Bronchial epithelial cell (primary cell): ENCODE results near the gene IFITM5. TPM values are rescaled to one million over a fixed set of nuclear protein-coding genes. Genes with fewer than 3 reads are reported as not detected.

Experiments used
- DNase-seq: peaks from one replicate; pipeline ENCODE4 v3.0.0-alpha.2; 2010; ENCODE audit warnings: low read depth
- FAIRE-seq: peaks from 2 replicates; lab custom pipeline; 2011; peaks lifted over from hg19 to GRCh38; lab: Jason Lieb, UNC
- H3K27me3 ChIP-seq: 2 replicates; pipeline ENCODE4 v1.5.1; 2011; ENCODE audit warnings: low read length; ENCODE audit not compliant: control insufficient read depth, insufficient read depth
- H3K36me3 ChIP-seq: 2 replicates; pipeline ENCODE4 v1.5.1; 2011; ENCODE audit warnings: low read length; ENCODE audit not compliant: control insufficient read depth, insufficient read depth
- H3K4me3 ChIP-seq: 2 replicates; pipeline ENCODE4 v1.5.1; 2011; ENCODE audit warnings: mild to moderate bottlenecking, low read depth, low read length, control low read depth
- CTCF ChIP-seq: IDR thresholded peaks from 2 replicates; pipeline ENCODE4 v1.5.1; 2011; ENCODE audit warnings: mild to moderate bottlenecking, moderate library complexity, low read length, control low read depth, inconsistent platforms; ENCODE audit not compliant: insufficient read depth, severe bottlenecking
- total RNA-seq: library from RNA; depleted of rRNA; stranded (reverse); fragments of >200 nt; gene quantifications from 2 replicates; pipeline ENCODE4 v1.2.1, GENCODE V29; 2014

IFITM5 gene
- total RNA-seq, 1 donor from 2014 or later = not detected

DNA sequence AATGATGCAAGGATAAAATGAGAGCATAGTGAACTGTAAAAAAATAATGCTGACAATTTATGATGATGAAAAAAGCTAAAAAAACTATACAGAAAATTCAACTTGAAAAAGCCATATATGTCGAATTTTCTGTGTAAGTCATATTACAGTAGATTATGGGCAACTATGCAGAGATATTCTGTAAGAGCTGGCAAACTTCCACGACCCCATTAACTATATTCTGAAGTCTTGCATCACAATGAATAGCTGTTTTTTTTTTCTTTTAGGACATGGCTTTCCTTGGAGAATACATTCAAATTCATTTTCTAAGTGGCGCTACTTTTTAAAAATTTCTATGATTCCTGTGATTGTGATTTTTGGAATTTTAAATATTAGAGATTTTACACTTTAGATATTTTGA lies 44.1 kb downstream of the IFITM5 start:
- no peak overlapping the region for H3K4me3 ChIP-seq
- FAIRE-seq (no peak), DNase-seq (no peak)
- H3K36me3 ChIP-seq = peaks cover 15% of the 10 kb centered on the region
- H3K27me3 ChIP-seq = no peaks in the 10 kb centered on the region
- TF ChIP-seq CTCF = no peak

- no peaks in the 10 kb centered on the region for H3K27me3 ChIP-seq
- DNase-seq (no peak), FAIRE-seq (no peak)
- no peak overlapping the region for H3K4me3 ChIP-seq
- TF ChIP-seq CTCF = no peak
- peaks cover 19% of the 10 kb centered on the region for H3K36me3 ChIP-seq
Measured at GRCh38 chr11:253886-254270, 45.4 kb downstream of the IFITM5 start.

- H3K4me3 ChIP-seq = no peak overlapping the region
- TF ChIP-seq CTCF = no peak
- DNase-seq (no peak), FAIRE-seq (peak; percentile 23)
- H3K36me3 ChIP-seq = peaks cover 22% of the 10 kb centered on the region
- H3K27me3 ChIP-seq = no peaks in the 10 kb centered on the region
Measured at GRCh38 chr11:253160-253885, 46.0 kb downstream of the IFITM5 start.

- TF ChIP-seq CTCF = no peak
- H3K4me3 ChIP-seq = no peak overlapping the region
- no peak for FAIRE-seq
- no peak for DNase-seq
- H3K27me3 ChIP-seq = no peaks in the 10 kb centered on the region
- peaks cover 22% of the 10 kb centered on the region for H3K36me3 ChIP-seq
Measured at GRCh38 chr11:252666-253065, 46.7 kb downstream of the IFITM5 start.

DNA sequence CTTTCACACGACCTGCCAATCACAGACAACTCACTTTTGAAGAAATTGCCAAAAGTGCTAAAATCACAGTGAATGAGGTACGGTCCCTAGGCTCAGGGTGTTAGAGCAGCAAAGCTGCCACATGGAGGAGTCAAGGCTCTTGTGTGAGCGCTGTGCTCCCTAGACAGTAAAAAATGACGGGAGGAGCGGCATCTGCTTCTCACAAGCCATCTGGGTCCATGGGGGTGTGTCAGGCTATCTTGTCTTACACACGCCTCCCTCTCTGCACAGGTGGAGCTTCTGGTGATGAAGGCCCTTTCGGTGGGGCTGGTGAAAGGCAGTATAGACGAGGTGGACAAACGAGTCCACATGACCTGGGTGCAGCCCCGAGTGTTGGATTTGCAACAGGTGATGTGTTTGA lies 47.8 kb downstream of the IFITM5 start:
- FAIRE-seq (no peak), DNase-seq (no peak)
- Histone ChIP-seq H3K36me3 (peaks cover 24% of the 10 kb centered on the region), H3K27me3 (no peaks in the 10 kb centered on the region), H3K4me3 (no peak overlapping the region)
- no peak for TF ChIP-seq CTCF

- Histone ChIP-seq H3K27me3 (no peaks in the 10 kb centered on the region), H3K36me3 (peaks cover 24% of the 10 kb centered on the region), H3K4me3 (no peak overlapping the region)
- peak; percentile 85 for TF ChIP-seq CTCF
- peak; percentile 37 for DNase-seq
- no peak for FAIRE-seq
Measured at GRCh38 chr11:250740-251299, 48.5 kb downstream of the IFITM5 start.
